ENCODE results near the gene FBXO45. TPM values are rescaled to one million over a fixed set of nuclear protein-coding genes. Genes with fewer than 3 reads are reported as not detected.

FBXO45 gene
- total and polyA plus RNA-seq, 9 of the 15 experiments (the other 6 are each of a cell fraction or from before 2014, with no cell fraction given) = 15.2 to 52.8 (median 37.0) TPM

DNA sequence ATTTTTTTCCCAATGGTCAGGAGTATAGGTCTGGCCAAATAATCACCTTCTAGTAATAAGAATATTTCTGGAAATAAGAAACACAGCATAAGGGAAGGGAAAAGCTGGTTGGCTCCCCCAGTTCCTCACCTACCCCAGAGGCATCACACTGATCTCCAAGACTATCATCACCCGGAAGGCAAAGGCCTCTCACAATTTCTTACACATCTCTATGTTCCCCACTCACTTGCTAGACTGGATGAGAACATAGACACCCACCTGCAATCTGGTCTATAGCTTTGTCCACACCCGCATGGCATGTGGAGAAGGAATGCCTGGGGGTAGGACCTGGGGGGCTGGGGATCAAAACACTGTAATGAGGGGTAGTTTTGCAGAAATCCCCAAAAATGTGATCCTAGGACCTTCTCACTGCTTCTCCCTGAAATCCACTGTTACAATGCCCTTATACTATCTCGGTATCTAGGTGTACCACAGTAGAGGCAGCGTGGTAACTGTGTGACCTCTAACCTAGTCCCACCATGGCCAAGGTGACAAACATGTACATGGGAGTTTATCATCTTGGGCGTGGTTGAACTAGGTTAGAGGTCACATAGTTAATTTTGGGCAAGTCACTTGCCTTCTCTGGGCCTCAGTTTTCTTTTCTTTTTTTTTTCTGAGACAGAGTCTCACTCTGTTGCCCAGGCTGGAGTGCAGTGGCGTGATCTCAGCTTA is 41.5 kb downstream of the FBXO45 start:
- no TSS peak for BruUV-seq (replicated peaks)
- ChIA-PET POLR2A (interaction anchor here (0.7 to 1.1 kb wide), 5 partner anchors 8 to 81 kb away, joined by 3 to 4 read pairs (median 3); no protein-coding TSS in a partner anchor), CTCF (ENCODE audit: low intra/inter-chr PET ratio) (interaction anchor here (1.1 to 4.2 kb wide), 3 partner anchors 75 to 844 kb away, joined by 4 to 48 read pairs (median 9); partner anchors contain the start of gene PIGZ)
- ATAC-seq = peak; percentile 11; the same call in 1 of the 3 replicates
- in situ Hi-C loops (cut with MboI) (loop anchor here (5.0 to 10.0 kb wide), 2 partner anchors 72 to 365 kb away; no protein-coding TSS in a partner anchor), intact Hi-C loops (cut with micrococcal nuclease) (loop anchor here (1.0 to 5.0 kb wide), 8 partner anchors 22 to 577 kb away; partner anchors contain the start of gene NCBP2)
- H3K27ac ChIP-seq (ENCODE audit: extremely low read depth, low read depth, low read length) = no peak overlapping the region; the same call in 2 of the 3 replicates
- H3K9me3 ChIP-seq (replicated peaks; ENCODE audit: control insufficient read depth, insufficient read depth, low read depth, low read length) = no peaks in the 10 kb centered on the region
- peaks cover 11 to 20% of the 10 kb centered on the region in 2 experiments for H3K4me1 ChIP-seq (replicated peaks in 1 of 2; ENCODE audit: control insufficient read depth in 2 of 2, insufficient read depth in 2 of 2, low read length in 2 of 2)
- H3K79me2 ChIP-seq (ENCODE audit: control insufficient read depth, insufficient read depth, low read length) = no peaks in the 10 kb centered on the region
- no peak overlapping the region for H3K9ac ChIP-seq (ENCODE audit: insufficient read depth in 1 of 2, low read depth in 2 of 2, low read length in 2 of 2)
- peak overlapping the region; percentile 67 for H2AFZ ChIP-seq (ENCODE audit: low read depth, low read length)
- H4K20me1 ChIP-seq (replicated peaks; ENCODE audit: control insufficient read depth, insufficient read depth, low read length) = no peaks in the 10 kb centered on the region
- whole genome bisulfite sequencing (ENCODE audit: insufficient coverage, low coverage, missing lambda C conversion rate) = 34% methylated on average over 5 of the region's 6 CpGs
- no peak overlapping the region for H3K4me2 ChIP-seq (ENCODE audit: insufficient read depth, low read length)
- H3K9me1 ChIP-seq (ENCODE audit: control insufficient read depth, insufficient read depth, low read length) = no peaks in the 10 kb centered on the region
- no peaks in the 10 kb centered on the region for H3K36me3 ChIP-seq (ENCODE audit: control insufficient read depth, insufficient read depth, low read length)
- no peak for FAIRE-seq
- no peak overlapping the region for H3K4me3 ChIP-seq
- no peaks in the 10 kb centered on the region for H3K27me3 ChIP-seq (ENCODE audit: control insufficient read depth in 2 of 2, insufficient read depth in 2 of 2, low read length in 2 of 2)
- DNase-seq (ENCODE audit: extremely low read depth in 1 of 4, low spot score in 3 of 4) = peak in 1 of 4 experiments; percentile 37
- TF ChIP-seq, protein P1, sequence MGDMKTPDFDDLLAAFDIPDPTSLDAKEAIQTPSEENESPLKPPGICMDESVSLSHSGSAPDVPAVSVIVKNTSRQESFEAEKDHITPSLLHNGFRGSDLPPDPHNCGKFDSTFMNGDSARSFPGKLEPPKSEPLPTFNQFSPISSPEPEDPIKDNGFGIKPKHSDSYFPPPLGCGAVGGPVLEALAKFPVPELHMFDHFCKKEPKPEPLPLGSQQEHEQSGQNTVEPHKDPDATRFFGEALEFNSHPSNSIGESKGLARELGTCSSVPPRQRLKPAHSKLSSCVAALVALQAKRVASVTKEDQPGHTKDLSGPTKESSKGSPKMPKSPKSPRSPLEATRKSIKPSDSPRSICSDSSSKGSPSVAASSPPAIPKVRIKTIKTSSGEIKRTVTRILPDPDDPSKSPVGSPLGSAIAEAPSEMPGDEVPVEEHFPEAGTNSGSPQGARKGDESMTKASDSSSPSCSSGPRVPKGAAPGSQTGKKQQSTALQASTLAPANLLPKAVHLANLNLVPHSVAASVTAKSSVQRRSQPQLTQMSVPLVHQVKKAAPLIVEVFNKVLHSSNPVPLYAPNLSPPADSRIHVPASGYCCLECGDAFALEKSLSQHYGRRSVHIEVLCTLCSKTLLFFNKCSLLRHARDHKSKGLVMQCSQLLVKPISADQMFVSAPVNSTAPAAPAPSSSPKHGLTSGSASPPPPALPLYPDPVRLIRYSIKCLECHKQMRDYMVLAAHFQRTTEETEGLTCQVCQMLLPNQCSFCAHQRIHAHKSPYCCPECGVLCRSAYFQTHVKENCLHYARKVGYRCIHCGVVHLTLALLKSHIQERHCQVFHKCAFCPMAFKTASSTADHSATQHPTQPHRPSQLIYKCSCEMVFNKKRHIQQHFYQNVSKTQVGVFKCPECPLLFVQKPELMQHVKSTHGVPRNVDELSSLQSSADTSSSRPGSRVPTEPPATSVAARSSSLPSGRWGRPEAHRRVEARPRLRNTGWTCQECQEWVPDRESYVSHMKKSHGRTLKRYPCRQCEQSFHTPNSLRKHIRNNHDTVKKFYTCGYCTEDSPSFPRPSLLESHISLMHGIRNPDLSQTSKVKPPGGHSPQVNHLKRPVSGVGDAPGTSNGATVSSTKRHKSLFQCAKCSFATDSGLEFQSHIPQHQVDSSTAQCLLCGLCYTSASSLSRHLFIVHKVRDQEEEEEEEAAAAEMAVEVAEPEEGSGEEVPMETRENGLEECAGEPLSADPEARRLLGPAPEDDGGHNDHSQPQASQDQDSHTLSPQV (IDR thresholded peaks at IDR 0.05) = 0 out of 2 replicates have a peak, but pooled peaks have one; percentile 1
- TF ChIP-seq, protein P2, sequence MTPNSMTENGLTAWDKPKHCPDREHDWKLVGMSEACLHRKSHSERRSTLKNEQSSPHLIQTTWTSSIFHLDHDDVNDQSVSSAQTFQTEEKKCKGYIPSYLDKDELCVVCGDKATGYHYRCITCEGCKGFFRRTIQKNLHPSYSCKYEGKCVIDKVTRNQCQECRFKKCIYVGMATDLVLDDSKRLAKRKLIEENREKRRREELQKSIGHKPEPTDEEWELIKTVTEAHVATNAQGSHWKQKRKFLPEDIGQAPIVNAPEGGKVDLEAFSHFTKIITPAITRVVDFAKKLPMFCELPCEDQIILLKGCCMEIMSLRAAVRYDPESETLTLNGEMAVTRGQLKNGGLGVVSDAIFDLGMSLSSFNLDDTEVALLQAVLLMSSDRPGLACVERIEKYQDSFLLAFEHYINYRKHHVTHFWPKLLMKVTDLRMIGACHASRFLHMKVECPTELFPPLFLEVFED (CRISPR knock-in tag; conservative IDR thresholded peaks at IDR 0.05) = no peak
- TF ChIP-seq ELF2 (CRISPR knock-in tag; IDR thresholded peaks at IDR 0.05) (no peak), NCOA6 (IDR thresholded peaks at IDR 0.05) (0 out of 2 replicates have a peak, but pooled peaks have one; percentile 29), PHTF2 (CRISPR knock-in tag; IDR thresholded peaks at IDR 0.05) (0 out of 2 replicates have a peak, but pooled peaks have one; percentile 24), CCNT2 (IDR thresholded peaks at IDR 0.05; ENCODE audit: borderline replicate concordance, extremely low read depth, insufficient read length, low read depth, low read length) (no peak), TRIM28 (IDR thresholded peaks at IDR 0.05) (no peak), NUFIP1 (IDR thresholded peaks at IDR 0.05; ENCODE audit: partially characterized antibody) (no peak), YY1 (IDR thresholded peaks at IDR 0.05; ENCODE audit: borderline replicate concordance in 1 of 3, control insufficient read depth in 1 of 3, extremely low read depth in 1 of 3, insufficient read depth in 3 of 3, insufficient read length in 1 of 3, insufficient replicate concordance in 2 of 3, low read depth in 1 of 3, low read length in 2 of 3) (no peak), NFRKB (IDR thresholded peaks at IDR 0.05; ENCODE audit: low read depth) (0 out of 2 replicates have a peak, but pooled peaks have one; percentile 25), NR2C1 (IDR thresholded peaks at IDR 0.05) (no peak; the same call in 1 of the 2 replicates), NR2C1 (tag; IDR thresholded peaks at IDR 0.05) (peak; percentile 58; the same call in 1 of the 2 replicates)
- TF ChIP-seq, protein P3, sequence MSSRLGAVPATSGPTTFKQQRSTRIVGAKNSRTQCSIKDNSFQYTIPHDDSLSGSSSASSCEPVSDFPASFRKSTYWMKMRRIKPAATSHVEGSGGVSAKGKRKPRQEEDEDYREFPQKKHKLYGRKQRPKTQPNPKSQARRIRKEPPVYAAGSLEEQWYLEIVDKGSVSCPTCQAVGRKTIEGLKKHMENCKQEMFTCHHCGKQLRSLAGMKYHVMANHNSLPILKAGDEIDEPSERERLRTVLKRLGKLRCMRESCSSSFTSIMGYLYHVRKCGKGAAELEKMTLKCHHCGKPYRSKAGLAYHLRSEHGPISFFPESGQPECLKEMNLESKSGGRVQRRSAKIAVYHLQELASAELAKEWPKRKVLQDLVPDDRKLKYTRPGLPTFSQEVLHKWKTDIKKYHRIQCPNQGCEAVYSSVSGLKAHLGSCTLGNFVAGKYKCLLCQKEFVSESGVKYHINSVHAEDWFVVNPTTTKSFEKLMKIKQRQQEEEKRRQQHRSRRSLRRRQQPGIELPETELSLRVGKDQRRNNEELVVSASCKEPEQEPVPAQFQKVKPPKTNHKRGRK (tag; IDR thresholded peaks at IDR 0.05) = 0 out of 2 replicates have a peak, but pooled peaks have one; percentile 11
